ENCODE data around the gene KLF1.

The KLF1 gene

GRCh38 chr19:12896460-12896859 lies 9.5 kb upstream of the KLF1 start:
- Histone ChIP-seq H3K4me2 (ENCODE audit: low read length) (no peak overlapping the region), H4K8ac (ENCODE audit: low read depth, low read length) (no peak overlapping the region), H3K4me1 (ENCODE audit: control insufficient read depth in 1 of 2, insufficient read depth in 2 of 2, low read length in 2 of 2) (peaks cover 5% of the 10 kb centered on the region in 2 experiments), H3K4me3 (ENCODE audit: low read depth, low read length) (no peak overlapping the region), H2BK120ac (ENCODE audit: insufficient read depth, low read length, poor library complexity) (no peak overlapping the region), H3K18ac (ENCODE audit: low read length) (no peak overlapping the region), H2AK5ac (ENCODE audit: low read length) (no peak overlapping the region), H3K79me2 (ENCODE audit: control insufficient read depth, insufficient read depth, low read length, poor library complexity) (no peaks in the 10 kb centered on the region), H2BK5ac (ENCODE audit: low read depth, low read length, poor library complexity) (no peak overlapping the region), H3K36me3 (ENCODE audit: control insufficient read depth in 1 of 2, insufficient read depth in 2 of 2, low read length in 2 of 2) (peaks cover 34 to 44% of the 10 kb centered on the region in 2 experiments), H2AFZ (ENCODE audit: insufficient read depth, low read length, poor library complexity) (no peak overlapping the region), H3K79me1 (ENCODE audit: low read length) (no peaks in the 10 kb centered on the region), H3K27me3 (ENCODE audit: insufficient read depth, low read length) (no peaks in the 10 kb centered on the region), H3K9me3 (ENCODE audit: insufficient read depth, low read depth, low read length) (peaks cover 4% of the 10 kb centered on the region), H3K27ac (ENCODE audit: low read depth, low read length) (no peak overlapping the region), H3K14ac (ENCODE audit: low read length) (no peak overlapping the region), H3K4ac (ENCODE audit: low read depth, low read length) (no peak overlapping the region), H4K91ac (ENCODE audit: low read depth, low read length) (no peak overlapping the region), H3K23ac (ENCODE audit: low read length) (no peak overlapping the region), H2BK12ac (ENCODE audit: low read length) (no peak overlapping the region), H3K9ac (ENCODE audit: low read length) (no peak overlapping the region), H4K12ac (ENCODE audit: low read depth, low read length) (no peak overlapping the region)
- WGBS (ENCODE audit: extremely low coverage, insufficient coverage, insufficient read length) = no CpG with 5 or more reads among the region's 17 CpGs
- no peak for DNase-seq

GRCh38 chr19:12893582-12893981 lies 6.6 kb upstream of the KLF1 start:
- Histone ChIP-seq H3K9me3 (ENCODE audit: insufficient read depth, low read depth, low read length) (peaks cover 4% of the 10 kb centered on the region), H3K79me1 (ENCODE audit: low read length) (no peaks in the 10 kb centered on the region), H3K36me3 (ENCODE audit: control insufficient read depth in 1 of 2, insufficient read depth in 2 of 2, low read length in 2 of 2) (peaks cover 27 to 37% of the 10 kb centered on the region in 2 experiments), H3K4me2 (ENCODE audit: low read length) (no peak overlapping the region), H3K9ac (ENCODE audit: low read length) (no peak overlapping the region), H3K4me1 (ENCODE audit: control insufficient read depth in 1 of 2, insufficient read depth in 2 of 2, low read length in 2 of 2) (peaks cover 6% of the 10 kb centered on the region in 2 experiments), H2AFZ (ENCODE audit: insufficient read depth, low read length, poor library complexity) (no peak overlapping the region), H4K12ac (ENCODE audit: low read depth, low read length) (no peak overlapping the region), H3K27me3 (ENCODE audit: insufficient read depth, low read length) (no peaks in the 10 kb centered on the region), H2BK5ac (ENCODE audit: low read depth, low read length, poor library complexity) (no peak overlapping the region), H4K91ac (ENCODE audit: low read depth, low read length) (no peak overlapping the region), H4K8ac (ENCODE audit: low read depth, low read length) (no peak overlapping the region), H3K4me3 (ENCODE audit: low read depth, low read length) (no peak overlapping the region), H3K18ac (ENCODE audit: low read length) (no peak overlapping the region), H3K4ac (ENCODE audit: low read depth, low read length) (no peak overlapping the region), H3K27ac (ENCODE audit: low read depth, low read length) (no peak overlapping the region), H3K14ac (ENCODE audit: low read length) (no peak overlapping the region), H3K23ac (ENCODE audit: low read length) (no peak overlapping the region), H2BK12ac (ENCODE audit: low read length) (no peak overlapping the region), H2BK120ac (ENCODE audit: insufficient read depth, low read length, poor library complexity) (no peak overlapping the region), H2AK5ac (ENCODE audit: low read length) (no peak overlapping the region), H3K79me2 (ENCODE audit: control insufficient read depth, insufficient read depth, low read length, poor library complexity) (no peaks in the 10 kb centered on the region)
- WGBS (ENCODE audit: extremely low coverage, insufficient coverage, insufficient read length) = no CpG with 5 or more reads among the region's 5 CpGs
- no peak for DNase-seq

GRCh38 chr19:12891553-12892021 lies 4.6 kb upstream of the KLF1 start:
- no peak overlapping the region for H2AK5ac ChIP-seq (ENCODE audit: low read length)
- DNase-seq = no peak

GRCh38 chr19:12890787-12891552 lies 4.0 kb upstream of the KLF1 start, which contains the start of gene GCDH:
GCDH (plus strand) TSS chr19:12891160; CDS start chr19:12891305, 145 bp downstream.
- H2BK12ac ChIP-seq (ENCODE audit: low read length) = no peak within 1 kb of the TSS
- H3K9me3 ChIP-seq (ENCODE audit: insufficient read depth, low read depth, low read length) = no peaks in the 10 kb centered on the region
- H2BK120ac ChIP-seq (ENCODE audit: insufficient read depth, low read length, poor library complexity) = no peak within 1 kb of the TSS
- DNase-seq = peak; percentile 99
- H2AFZ ChIP-seq (ENCODE audit: insufficient read depth, low read length, poor library complexity) = peak within 1 kb of the TSS; percentile 82
- peaks cover 6 to 7% of the 10 kb centered on the region in 2 experiments for H3K4me1 ChIP-seq (ENCODE audit: control insufficient read depth in 1 of 2, insufficient read depth in 2 of 2, low read length in 2 of 2)
- H3K23ac ChIP-seq (ENCODE audit: low read length) = no peak within 1 kb of the TSS
- H3K79me2 ChIP-seq (ENCODE audit: control insufficient read depth, insufficient read depth, low read length, poor library complexity) = no peaks in the 10 kb centered on the region
- H4K91ac ChIP-seq (ENCODE audit: low read depth, low read length) = no peak within 1 kb of the TSS
- H3K79me1 ChIP-seq (ENCODE audit: low read length) = no peaks in the 10 kb centered on the region
- H3K14ac ChIP-seq (ENCODE audit: low read length) = peak within 1 kb of the TSS; percentile 11
- no peak within 1 kb of the TSS for H2BK5ac ChIP-seq (ENCODE audit: low read depth, low read length, poor library complexity)
- H3K18ac ChIP-seq (ENCODE audit: low read length) = peak within 1 kb of the TSS; percentile 48
- peak within 1 kb of the TSS; percentile 72 for H4K12ac ChIP-seq (ENCODE audit: low read depth, low read length)
- H3K27ac ChIP-seq (ENCODE audit: low read depth, low read length) = no peak within 1 kb of the TSS
- peak within 1 kb of the TSS; percentile 77 for H3K9ac ChIP-seq (ENCODE audit: low read length)
- H3K4ac ChIP-seq (ENCODE audit: low read depth, low read length) = no peak within 1 kb of the TSS
- peak within 1 kb of the TSS; percentile 84 for H3K4me2 ChIP-seq (ENCODE audit: low read length)
- no CpG with 5 or more reads among the region's 49 CpGs for WGBS (ENCODE audit: extremely low coverage, insufficient coverage, insufficient read length)
- peak within 1 kb of the TSS; percentile 62 for H4K8ac ChIP-seq (ENCODE audit: low read depth, low read length)
- H3K36me3 ChIP-seq (ENCODE audit: control insufficient read depth in 1 of 2, insufficient read depth in 2 of 2, low read length in 2 of 2) = peaks cover 8 to 16% of the 10 kb centered on the region in 2 experiments
- H3K27me3 ChIP-seq (ENCODE audit: insufficient read depth, low read length) = peaks cover under 1% of the 10 kb centered on the region
- H3K4me3 ChIP-seq (ENCODE audit: low read depth, low read length) = peak within 1 kb of the TSS; percentile 98
- peak within 1 kb of the TSS; percentile 55 for H2AK5ac ChIP-seq (ENCODE audit: low read length)

More at GRCh38 chr19:12891553-12892021, 4.6 kb upstream of the KLF1 start:
- H3K4me3 ChIP-seq (ENCODE audit: low read depth, low read length) = peak overlapping the region; percentile 98
- no peaks in the 10 kb centered on the region for H3K79me2 ChIP-seq (ENCODE audit: control insufficient read depth, insufficient read depth, low read length, poor library complexity)
- peak overlapping the region; percentile 62 for H4K8ac ChIP-seq (ENCODE audit: low read depth, low read length)
- no peak overlapping the region for H4K12ac ChIP-seq (ENCODE audit: low read depth, low read length)
- H2AFZ ChIP-seq (ENCODE audit: insufficient read depth, low read length, poor library complexity) = no peak overlapping the region
- peak overlapping the region; percentile 84 for H3K4me2 ChIP-seq (ENCODE audit: low read length)
- peaks cover 4% of the 10 kb centered on the region for H3K9me3 ChIP-seq (ENCODE audit: insufficient read depth, low read depth, low read length)
- no peak overlapping the region for H3K4ac ChIP-seq (ENCODE audit: low read depth, low read length)
- no peak overlapping the region for H2BK5ac ChIP-seq (ENCODE audit: low read depth, low read length, poor library complexity)
- H3K9ac ChIP-seq (ENCODE audit: low read length) = peak overlapping the region; percentile 56
- peak overlapping the region; percentile 48 for H3K18ac ChIP-seq (ENCODE audit: low read length)
- no peaks in the 10 kb centered on the region for H3K79me1 ChIP-seq (ENCODE audit: low read length)
- peaks cover 14 to 22% of the 10 kb centered on the region in 2 experiments for H3K36me3 ChIP-seq (ENCODE audit: control insufficient read depth in 1 of 2, insufficient read depth in 2 of 2, low read length in 2 of 2)
- no peak overlapping the region for H2BK12ac ChIP-seq (ENCODE audit: low read length)
- H3K27me3 ChIP-seq (ENCODE audit: insufficient read depth, low read length) = no peaks in the 10 kb centered on the region
- peaks cover 6% of the 10 kb centered on the region in 2 experiments for H3K4me1 ChIP-seq (ENCODE audit: control insufficient read depth in 1 of 2, insufficient read depth in 2 of 2, low read length in 2 of 2)
- no peak overlapping the region for H3K27ac ChIP-seq (ENCODE audit: low read depth, low read length)
- H2BK120ac ChIP-seq (ENCODE audit: insufficient read depth, low read length, poor library complexity) = no peak overlapping the region
- no CpG with 5 or more reads among the region's 26 CpGs for WGBS (ENCODE audit: extremely low coverage, insufficient coverage, insufficient read length)
- H3K14ac ChIP-seq (ENCODE audit: low read length) = no peak overlapping the region
- no peak overlapping the region for H4K91ac ChIP-seq (ENCODE audit: low read depth, low read length)
- H3K23ac ChIP-seq (ENCODE audit: low read length) = no peak overlapping the region
